Measurements from ENCODE around the gene TRABD2B.

Gene TRABD2B

GRCh38 chr1:47793563-47793962 is 203.6 kb downstream of the TRABD2B start:
- no peak for DNase-seq (ENCODE audit: low spot score)

GRCh38 chr1:47792779-47793178 is 204.4 kb downstream of the TRABD2B start:
- DNase-seq (ENCODE audit: low spot score) = no peak

- DNase-seq (ENCODE audit: low spot score) = no peak
Measured at GRCh38 chr1:47791879-47792608, 205.1 kb downstream of the TRABD2B start.

GRCh38 chr1:47788761-47789160 is 208.4 kb downstream of the TRABD2B start:
- no peak for DNase-seq (ENCODE audit: low spot score)

DNA sequence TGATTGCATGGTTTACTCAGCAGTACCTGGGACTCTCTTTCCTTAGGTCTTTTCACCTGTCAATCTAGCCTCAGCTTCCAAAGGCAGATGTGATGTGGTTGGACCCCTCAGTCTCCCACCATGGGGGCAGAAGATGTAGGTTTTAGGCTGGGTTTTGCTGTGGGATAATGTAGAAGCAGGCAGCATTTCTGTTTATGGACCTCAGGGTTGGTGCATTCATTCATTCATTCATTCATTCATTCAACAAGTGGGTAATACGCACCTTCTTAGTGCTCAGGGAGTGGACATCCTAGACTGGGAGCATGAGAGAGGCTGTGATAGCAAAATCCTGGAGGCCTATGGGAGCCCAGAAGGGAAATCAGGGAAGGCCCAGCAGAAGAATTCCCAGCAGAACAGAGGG is 209.6 kb downstream of the TRABD2B start:
- no peak for DNase-seq (ENCODE audit: low spot score)

- no peak for DNase-seq (ENCODE audit: low spot score)
Measured at GRCh38 chr1:47786316-47786715, 210.9 kb downstream of the TRABD2B start.

- DNase-seq (ENCODE audit: low spot score) = no peak
Measured at GRCh38 chr1:47785561-47786271, 211.5 kb downstream of the TRABD2B start.

DNA sequence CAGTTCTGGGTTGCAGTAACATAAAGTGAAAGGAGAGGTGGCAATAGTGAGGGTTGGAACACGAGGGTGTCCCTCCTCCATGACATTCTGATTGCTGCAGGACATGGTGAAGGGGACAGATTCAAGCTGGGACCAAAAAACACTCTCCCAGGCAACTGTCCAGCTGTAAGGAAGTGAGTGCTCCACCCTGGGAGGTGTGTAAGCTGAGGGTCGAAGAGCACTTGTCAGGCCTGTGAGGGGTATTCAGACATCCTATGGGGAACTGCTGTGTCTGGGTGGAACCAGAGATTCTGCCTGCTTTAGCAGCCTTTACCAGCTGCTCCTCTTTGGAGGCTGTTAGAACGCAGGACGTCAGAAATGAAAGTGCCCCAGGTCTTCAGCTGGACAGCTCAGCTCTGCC is 212.1 kb downstream of the TRABD2B start:
- no peak for DNase-seq (ENCODE audit: low spot score)

DNA sequence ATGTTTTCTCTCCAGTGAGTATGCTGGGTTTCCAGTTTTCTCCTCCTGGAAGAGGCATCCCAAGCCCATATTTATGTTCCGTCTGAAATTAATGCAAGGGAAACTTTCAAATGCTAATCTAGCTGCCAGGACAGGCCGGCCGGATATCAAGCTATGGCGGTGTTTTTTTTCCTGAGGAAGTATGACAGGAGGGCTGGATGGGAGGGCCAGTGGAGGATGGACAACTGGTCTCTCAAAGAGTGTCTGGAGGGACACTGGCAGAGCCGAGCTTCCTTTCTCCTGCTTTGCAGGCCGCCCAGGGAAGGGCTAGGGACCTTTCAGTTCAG is 212.7 kb downstream of the TRABD2B start:
- DNase-seq (ENCODE audit: low spot score) = no peak

- DNase-seq (ENCODE audit: low spot score) = no peak
Measured at GRCh38 chr1:47783638-47784496, 213.3 kb downstream of the TRABD2B start.

DNA sequence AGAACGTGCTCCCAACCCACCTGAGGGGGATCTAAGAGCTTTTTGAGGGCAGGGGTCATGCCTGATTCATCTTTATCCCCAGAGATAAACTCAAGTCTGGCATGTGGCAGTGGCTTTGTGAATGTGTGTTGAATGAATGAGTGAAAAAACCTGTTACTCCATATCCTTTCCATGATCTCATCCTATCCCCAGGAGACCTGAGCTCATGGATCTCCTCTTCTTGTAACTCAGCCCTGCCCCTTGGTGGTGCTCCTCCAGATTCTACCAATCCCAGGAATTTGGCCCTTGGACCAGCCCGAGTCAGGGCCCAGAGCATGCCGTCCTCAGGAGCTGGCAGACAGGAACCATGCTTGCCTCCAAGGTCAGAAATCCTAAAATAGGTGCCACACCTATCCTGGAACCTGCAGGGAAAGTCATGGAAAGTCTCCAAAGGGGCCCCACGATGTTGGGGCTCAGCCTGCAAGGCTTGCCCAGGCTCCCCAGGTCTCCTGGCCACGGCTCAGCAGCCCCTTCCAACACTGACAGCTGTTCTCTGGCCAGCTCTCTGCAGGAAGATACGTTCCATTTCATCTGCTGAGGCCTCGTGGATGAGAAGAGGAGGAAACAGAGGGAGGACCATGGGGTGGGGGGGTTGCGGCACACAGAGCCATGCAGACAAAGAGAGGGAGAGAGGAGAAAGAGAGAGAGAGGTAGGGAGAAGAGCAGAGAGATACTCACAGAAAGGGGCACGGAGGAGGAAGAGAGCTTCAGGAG is 214.6 kb downstream of the TRABD2B start:
- DNase-seq (ENCODE audit: low spot score) = no peak

DNA sequence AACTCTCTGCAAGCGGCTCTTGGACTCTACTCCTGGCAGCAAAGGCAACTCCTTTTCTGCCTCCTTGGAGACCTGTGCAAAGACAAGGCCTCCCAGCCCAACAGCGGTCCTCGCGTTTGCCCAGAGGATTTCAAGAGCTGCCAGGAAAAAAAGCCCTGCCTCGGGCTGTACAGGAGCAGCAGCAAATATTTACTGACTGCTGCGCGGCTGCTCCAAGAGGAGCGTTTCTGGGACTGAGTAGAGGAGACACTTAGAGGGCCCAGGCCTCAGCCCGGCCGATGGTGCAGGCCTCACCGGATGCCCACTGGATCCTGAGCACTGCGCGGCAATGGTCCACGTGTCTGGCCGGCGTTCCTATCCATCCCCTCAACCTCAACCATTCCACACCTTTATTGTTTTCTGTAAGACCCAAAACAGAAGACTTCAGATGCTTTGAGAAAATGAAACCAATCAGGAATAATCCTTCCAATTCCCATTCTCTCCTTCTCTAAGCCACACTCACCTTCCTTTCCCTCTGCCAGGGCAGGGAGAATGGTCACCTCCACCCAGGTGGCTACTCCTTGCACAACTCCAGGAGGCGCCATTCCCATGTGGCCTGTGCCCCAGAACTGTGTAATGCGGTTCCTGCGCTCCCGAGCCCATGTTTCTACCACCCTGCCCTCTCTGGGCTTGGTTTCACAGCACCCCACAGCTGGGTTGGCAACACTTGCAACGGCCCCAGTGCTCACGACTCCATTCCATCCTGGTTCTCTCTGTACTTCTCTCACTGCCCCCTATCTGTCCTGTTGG is 215.8 kb downstream of the TRABD2B start:
- no peak for DNase-seq (ENCODE audit: low spot score)

- no peak for DNase-seq (ENCODE audit: low spot score)
Measured at GRCh38 chr1:47780469-47780995, 216.7 kb downstream of the TRABD2B start.

GRCh38 chr1:47779613-47780012 is 217.6 kb downstream of the TRABD2B start:
- DNase-seq (ENCODE audit: low spot score) = no peak

DNA sequence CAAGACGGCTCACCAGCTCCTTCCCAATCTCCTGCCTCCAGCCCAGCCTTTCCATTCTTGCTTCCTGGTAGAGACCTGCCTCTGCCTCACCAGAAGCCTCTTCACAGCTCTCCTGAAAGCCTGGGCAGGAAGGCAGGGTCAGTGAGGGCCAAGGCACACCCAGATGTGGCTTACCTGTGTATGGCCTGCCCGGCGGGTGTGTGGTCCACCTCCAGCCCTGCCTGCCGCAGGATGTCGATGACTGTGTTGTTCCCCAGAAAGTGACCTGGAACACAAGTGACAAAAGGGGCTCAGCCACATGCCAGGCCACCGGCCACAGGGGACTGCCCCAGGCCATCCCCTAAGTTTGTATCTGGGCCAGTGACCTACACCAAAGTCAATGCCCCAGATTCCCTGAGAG is 218.9 kb downstream of the TRABD2B start:
- no peak for DNase-seq (ENCODE audit: low spot score)

DNA sequence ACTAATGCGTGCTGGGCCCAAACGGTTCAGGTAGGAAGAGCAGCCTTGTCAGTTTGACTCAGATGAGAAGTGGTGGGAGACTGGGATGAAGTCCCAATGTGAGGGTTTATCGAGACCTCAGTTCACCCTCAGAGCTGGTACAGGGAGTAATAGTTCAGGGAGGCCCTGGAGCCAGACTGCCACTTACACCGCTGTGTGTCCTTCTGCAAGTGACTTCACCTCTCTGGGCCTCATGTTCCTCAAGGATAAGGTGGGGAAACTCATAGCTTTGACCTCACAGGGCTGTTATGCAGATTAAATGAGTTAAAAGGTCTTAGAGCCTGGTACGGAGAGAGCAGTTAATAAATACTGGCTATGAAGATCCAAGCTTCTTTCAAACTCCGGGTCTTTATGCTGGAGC is 219.9 kb downstream of the TRABD2B start:
- DNase-seq (ENCODE audit: low spot score) = no peak

- DNase-seq (ENCODE audit: low spot score) = no peak
Measured at GRCh38 chr1:47776667-47777131, 220.5 kb downstream of the TRABD2B start.

- DNase-seq (ENCODE audit: low spot score) = no peak
Measured at GRCh38 chr1:47774986-47775834, 222.0 kb downstream of the TRABD2B start.

- DNase-seq (ENCODE audit: low spot score) = no peak
Measured at GRCh38 chr1:47772960-47773682, 224.1 kb downstream of the TRABD2B start.

All from activated CD4-positive, alpha-beta T cell treated with anti-CD3 and anti-CD28 coated beads, Interleukin-2, Interleukin-4, amounts not matched to agents 100 ng/mL and 50 ng/mL, durations not matched to agents 16 hours and 8 hours (primary cell).